Medulla oblongata (tissue), 1 donor: ENCODE measurements around the gene GCNA.

Source experiments
- DNase-seq: peaks from one replicate; pipeline ENCODE4 v3.0.0-alpha.2; 2015; ENCODE audit errors: extremely low spot score

The GCNA gene

GRCh38 chrX:71616672-71617529 is 38.7 kb downstream of the GCNA start:
- DNase-seq, result no peak

- no peak for DNase-seq
Measured at GRCh38 chrX:71617742-71618141, 39.5 kb downstream of the GCNA start.

- no peak for DNase-seq
Measured at GRCh38 chrX:71618303-71618721, 40.1 kb downstream of the GCNA start, which contains the start of gene CXCR3. Gene CXCR3, minus strand, starts transcription at chrX:71618511. Its CDS starts 62 bp downstream, at chrX:71618449.

GRCh38 chrX:71618787-71619186 is 40.5 kb downstream of the GCNA start:
- DNase-seq, result no peak

- DNase-seq, result no peak
Measured at GRCh38 chrX:71619193-71619592, 41.0 kb downstream of the GCNA start.

GRCh38 chrX:71619986-71620385 is 41.7 kb downstream of the GCNA start:
- no peak for DNase-seq

- DNase-seq, result no peak
Measured at GRCh38 chrX:71621603-71622002, 43.4 kb downstream of the GCNA start.

GRCh38 chrX:71622032-71622575 is 43.9 kb downstream of the GCNA start:
- no peak for DNase-seq

- peak; percentile 63 for DNase-seq
Measured at GRCh38 chrX:71622576-71623450, 44.6 kb downstream of the GCNA start.

- no peak for DNase-seq
Measured at GRCh38 chrX:71623714-71624113, 45.5 kb downstream of the GCNA start.

- no peak for DNase-seq
Measured at GRCh38 chrX:71625471-71625870, 47.2 kb downstream of the GCNA start.

GRCh38 chrX:71626576-71626975 is 48.3 kb downstream of the GCNA start:
- DNase-seq, result no peak

GRCh38 chrX:71627588-71628404 is 49.6 kb downstream of the GCNA start:
- DNase-seq, result no peak

- no peak for DNase-seq
Measured at GRCh38 chrX:71629467-71629866, 51.2 kb downstream of the GCNA start.

GRCh38 chrX:71632923-71633657 is 54.9 kb downstream of the GCNA start:
- no peak for DNase-seq

- DNase-seq, result no peak
Measured at GRCh38 chrX:71634366-71634765, 56.1 kb downstream of the GCNA start.

GRCh38 chrX:71636438-71637252 is 58.4 kb downstream of the GCNA start:
- DNase-seq, result no peak

- DNase-seq, result no peak
Measured at GRCh38 chrX:71637253-71637618, 59.0 kb downstream of the GCNA start.

GRCh38 chrX:71637848-71638247 is 59.6 kb downstream of the GCNA start:
- no peak for DNase-seq

- no peak for DNase-seq
Measured at GRCh38 chrX:71638409-71638808, 60.2 kb downstream of the GCNA start.
